Measurements from ENCODE around the gene PMVK. TPM values are rescaled to one million over a fixed set of nuclear protein-coding genes. Genes with fewer than 3 reads are reported as not detected.

PMVK gene
- total RNA-seq, 1 donor from 2014 or later: 13.9 TPM

DNA sequence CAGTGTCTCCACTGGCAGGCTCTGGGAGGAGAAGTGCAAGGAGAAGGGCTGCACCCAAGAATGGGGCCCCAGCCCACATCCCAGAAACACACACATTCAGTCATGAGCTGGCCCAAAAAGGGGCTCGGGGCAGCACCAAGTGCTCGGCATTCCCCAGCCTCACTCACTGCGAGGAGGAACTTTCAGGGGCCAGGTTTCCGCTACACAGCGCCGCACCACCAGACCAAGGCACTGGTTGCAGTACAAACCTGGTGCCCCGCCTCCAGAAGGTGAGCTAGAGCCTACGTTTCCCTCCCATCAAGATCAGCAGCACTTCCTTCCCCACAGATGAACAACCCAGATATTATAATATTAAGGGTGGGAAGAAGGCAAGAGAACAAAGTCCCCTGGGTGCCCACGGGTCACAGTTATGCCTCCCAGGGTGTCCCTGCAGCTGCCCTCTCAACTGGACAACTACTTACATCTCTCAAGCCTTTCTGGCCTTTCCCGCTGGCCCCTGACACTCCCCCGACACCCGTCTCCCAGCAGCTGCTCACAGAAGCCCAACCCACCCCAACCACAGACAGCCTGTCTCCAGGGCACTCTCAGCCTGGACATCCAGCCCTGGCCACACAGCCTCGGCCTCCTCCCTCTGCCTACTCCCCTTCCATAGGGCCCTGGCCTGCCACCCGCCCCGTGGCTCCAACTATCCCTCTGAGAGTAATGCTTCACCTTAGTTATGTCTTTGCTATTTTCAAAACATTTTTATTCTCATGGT, 15.6 kb upstream of the PMVK start:
- no peak for DNase-seq (ENCODE audit: low read depth in 2 of 2)

- DNase-seq (ENCODE audit: low read depth in 2 of 2): no peak
These were observed 11.6 kb upstream of the PMVK start for GRCh38 chr1:154948079-154948478.

DNA sequence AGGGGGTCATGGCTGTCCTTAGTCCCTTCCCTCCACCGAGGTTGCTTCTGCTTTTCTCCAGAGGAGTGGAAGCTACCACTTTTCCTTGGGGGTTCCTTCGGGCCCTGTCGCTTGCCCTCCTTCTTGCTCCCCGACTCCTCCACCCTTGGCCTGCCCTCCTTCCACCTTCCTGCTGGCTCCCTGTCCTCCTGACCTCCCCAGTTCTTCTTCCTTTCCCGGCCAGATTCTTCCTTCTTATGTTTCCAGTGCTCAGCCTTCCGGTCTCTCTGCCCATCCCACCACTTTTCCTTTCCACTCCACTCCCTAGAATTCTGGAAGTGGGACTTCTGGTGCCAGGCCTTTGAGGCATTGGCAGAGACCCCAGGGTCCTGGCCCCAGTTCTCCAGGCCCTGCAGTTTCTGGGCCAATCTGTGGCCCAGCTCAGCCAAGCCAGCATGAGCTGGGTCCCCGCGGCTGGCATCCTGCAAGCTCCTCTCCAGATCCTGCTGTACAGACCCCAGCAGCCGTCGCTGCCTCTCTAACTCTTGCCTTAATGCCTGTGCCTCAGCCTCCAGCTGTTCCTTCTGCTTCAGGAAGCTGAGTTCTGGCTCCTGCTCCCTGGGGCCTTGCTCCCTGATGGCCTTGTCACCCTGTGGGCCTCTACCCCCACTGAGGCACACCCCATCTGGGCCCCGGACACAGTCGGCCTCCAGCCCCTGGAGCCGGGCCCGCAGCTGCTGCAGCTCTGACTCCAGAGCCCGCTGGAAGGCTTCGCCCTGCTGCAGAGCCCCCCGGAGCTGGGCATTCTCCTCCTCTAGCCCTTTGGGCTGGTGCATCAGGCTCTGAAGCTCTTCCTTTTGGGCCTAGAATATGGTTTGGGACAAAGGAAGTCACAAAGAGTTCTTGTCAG, 9.7 kb upstream of the PMVK start:
- no peak for DNase-seq (ENCODE audit: low read depth in 2 of 2)

DNA sequence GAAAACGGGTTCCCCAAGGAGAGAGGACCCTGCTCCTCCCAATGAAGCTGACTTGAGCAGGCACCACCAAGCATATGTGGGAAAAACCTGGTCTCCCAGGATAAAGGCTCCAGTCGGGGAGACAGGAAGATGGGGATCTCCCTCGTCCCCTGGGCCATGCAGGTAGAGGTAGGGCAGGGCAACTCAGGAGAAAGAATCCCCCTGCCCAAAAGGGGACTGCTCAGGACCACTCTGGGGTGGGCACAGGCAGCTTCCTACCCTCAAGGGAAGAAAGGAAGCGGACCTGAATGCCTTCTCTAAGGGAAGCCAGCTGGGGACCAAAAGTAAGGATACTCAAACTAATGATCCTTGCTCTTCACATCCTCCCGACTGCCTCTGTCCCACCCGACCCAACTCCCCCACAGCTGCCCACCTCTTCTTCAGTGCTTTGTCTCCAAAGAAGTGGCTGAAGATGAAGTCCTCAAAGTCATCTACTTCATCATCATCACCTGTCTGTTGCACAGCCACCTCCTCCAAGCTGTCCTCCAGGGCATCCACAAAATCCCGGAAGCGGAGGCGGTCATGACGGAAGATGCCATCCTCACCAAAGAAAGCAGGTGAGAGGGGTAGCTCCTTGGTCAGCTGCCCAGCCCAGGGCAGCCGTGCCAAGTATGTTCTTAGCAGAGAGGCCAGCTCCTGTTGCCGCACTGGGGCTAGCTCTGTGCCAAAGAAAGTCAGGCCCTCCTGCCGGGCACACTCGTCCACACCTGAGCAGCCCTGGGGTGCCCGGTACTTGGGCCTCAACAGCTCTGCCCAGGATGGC, 8.8 kb upstream of the PMVK start:
- DNase-seq (ENCODE audit: low read depth in 2 of 2): no peak

- DNase-seq (ENCODE audit: low read depth in 2 of 2): no peak
These were observed 8.1 kb upstream of the PMVK start for GRCh38 chr1:154944401-154945159.

- DNase-seq (ENCODE audit: low read depth in 2 of 2): peak; percentile 41 to 61
These were observed 7.3 kb upstream of the PMVK start for GRCh38 chr1:154943649-154944400.

- peak in 1 of 2 donors; percentile 56 for DNase-seq (ENCODE audit: low read depth in 2 of 2)
These were observed 5.0 kb upstream of the PMVK start for GRCh38 chr1:154941333-154942013.

DNA sequence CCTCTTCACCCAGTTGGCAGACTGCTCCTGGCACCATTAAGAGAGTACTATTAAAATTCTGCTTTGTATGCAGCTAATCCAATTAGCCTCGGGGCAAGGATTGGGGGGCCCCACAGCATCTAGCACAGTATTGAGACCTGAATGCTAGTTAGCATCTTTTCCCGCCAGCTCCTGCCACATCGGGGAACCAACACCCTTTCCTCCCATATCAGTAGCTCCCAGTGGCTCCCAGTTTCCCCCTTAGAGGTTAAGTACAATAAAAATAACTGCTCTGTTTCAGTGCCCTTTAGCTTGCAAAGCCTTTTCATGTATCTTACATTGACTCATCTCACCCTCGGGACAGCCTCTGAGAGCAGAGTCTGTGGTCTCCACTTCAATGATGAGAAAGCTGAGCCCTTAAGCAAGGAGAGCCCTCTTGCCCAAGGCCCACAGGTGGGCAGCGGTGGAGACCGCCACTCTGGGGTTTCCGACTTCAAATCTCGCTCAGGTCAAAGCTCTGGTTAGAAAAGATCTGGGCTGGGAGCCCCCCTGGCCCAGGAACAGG, 4.2 kb upstream of the PMVK start:
- DNase-seq (ENCODE audit: low read depth in 2 of 2): no peak

DNA sequence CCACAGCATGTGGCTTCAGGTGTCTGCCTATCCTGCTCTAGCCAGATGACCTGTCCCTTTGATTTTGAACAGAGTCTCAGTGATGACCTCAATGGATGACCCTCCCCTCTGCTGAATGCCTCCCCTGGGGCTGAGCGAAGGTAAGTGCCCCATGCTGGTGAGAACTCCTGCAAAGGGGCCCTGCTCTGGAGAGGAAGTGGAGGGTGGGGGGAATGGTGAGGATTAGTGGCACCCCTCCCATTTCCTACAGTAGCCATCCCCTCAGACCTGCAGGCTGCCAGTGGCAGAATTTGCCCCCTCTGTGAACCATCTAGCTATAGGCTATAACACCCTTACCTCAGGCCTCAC, 3.7 kb upstream of the PMVK start:
- DNase-seq (ENCODE audit: low read depth in 2 of 2): no peak

DNA sequence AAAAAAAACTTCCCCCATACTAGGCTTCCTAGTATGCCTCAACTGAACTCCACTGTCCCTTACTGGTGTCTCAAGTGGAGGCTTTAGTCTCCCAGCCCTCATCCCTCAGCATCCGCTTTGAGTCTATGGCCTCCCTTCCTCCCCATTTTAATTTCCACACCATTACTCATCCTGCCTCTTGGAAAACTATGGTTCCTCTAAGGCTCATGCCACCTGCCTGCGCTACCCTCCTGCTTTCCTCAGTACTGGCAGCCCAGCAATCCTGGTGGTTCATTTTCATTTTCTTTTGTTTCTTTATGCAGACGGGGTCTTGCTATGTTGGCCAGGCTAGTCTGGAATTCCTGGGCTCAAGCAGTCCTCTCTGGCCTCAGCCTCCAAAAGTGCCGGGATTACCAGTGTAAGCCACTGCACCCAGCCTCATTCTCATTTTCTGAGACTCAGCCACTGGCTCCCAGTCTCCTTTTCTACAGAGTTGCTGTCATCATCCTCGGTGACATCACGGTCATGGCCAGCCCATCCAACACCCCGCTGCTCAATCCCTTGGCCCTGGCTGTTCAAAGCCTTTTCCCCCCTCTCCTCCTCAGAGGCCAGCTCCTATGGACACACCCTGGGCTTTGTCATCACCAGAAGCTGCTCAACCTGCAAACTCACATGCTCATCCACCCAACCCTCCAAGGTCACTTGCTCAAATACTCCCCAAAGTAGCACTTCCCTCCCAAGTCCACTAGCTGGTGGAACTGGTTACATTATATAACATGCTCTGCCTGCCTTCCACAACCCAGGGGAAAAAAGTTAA, 2.3 kb upstream of the PMVK start:
- DNase-seq (ENCODE audit: low read depth in 2 of 2): no peak

DNA sequence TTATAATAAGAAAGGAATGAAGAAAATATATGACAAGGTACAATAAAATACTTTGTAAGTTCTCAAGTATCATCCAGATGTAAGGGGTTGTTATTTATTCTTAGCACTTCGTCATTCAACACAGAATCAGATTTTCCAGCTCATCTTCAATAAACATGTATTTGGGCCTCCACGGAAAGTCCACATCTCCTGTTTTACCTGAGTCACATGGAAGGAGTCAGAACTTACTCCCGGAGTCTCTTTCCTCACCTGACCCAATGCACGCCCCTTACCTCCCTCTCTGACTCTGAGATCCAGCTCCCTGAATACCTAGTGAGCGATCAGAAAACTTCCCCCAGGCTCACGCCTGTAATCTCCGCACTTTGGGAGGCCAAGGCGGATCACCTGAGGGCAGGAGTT, 1.5 kb upstream of the PMVK start:
- DNase-seq (ENCODE audit: low read depth in 2 of 2): no peak

DNA sequence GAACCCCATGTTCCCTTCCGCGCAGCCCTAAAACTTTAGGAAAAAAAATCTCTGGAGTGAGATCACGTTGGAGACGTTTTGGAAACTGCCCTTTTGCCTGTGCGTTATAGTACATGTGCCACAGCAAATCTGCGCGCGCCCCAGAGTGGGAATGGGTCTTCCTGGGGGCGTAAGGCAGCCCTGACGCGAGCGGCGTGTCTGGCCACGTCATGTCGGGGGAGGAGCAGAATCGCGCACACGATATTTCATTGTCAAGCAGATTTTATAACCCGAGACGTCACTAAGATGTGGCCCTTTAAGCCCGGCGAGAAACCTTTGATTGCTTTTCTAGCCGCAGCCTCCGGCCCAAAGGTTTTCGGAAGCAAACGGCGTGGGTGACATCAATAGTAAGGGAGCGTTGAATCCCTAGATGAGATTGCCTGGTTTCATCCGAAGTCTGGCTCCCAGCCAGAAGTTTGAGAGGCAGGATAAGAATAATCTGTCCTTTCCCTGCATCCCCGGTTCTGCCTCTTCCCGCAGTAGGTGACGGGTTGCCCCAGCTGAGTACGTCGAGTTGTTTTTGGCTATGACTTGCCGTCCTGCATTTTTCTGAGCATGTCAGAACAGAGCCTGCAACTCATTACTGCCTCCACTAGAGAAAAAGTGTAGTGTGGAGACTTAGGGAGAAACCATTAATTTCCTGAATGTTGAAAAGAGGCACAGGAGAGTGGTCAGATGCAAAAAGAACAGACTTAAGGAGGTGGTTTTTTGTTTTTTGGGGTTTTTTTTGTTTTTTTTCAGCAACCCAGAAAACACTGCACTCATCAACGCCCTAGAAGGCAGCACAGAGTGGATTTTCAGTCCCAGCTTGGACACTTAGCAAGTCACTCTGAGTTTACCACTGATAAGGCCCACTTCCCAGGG, 817 bp upstream of the PMVK start:
- peak; percentile 97 for DNase-seq (ENCODE audit: low read depth in 2 of 2)

- DNase-seq (ENCODE audit: low read depth in 2 of 2): no peak
These were observed 567 bp downstream of the PMVK start for GRCh38 chr1:154935749-154936554.

- DNase-seq (ENCODE audit: low read depth in 2 of 2): no peak
These were observed 2.1 kb downstream of the PMVK start for GRCh38 chr1:154934358-154934948.

- DNase-seq (ENCODE audit: low read depth in 2 of 2): no peak
These were observed 4.5 kb downstream of the PMVK start for GRCh38 chr1:154931940-154932487.

DNA sequence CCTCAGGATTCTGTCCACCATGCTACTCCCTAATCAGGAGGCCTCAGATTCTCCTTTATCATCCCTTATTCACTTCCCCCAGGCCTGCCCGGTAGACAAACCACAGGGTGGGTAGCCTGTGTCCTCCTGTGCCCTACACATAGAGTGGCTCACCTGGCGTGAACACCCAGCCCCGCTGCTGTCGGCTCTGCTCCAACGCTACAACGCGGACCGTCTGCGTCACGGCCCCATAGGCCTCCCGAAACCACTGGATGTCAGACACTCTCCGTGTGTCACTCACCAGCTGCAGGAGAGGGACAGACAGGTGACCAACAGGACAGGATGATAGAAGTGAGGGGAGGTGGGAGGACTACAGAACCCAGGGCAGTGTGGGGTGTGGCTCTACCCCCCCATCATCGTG, 10.3 kb downstream of the PMVK start:
- DNase-seq (ENCODE audit: low read depth in 2 of 2): no peak
